ENCODE data around the gene COX7B2. TPM values are rescaled to one million over a fixed set of nuclear protein-coding genes. Genes with fewer than 3 reads are reported as not detected.

COX7B2 gene
- total and polyA plus RNA-seq, 2 of the 4 experiments (the other 2 are of a cell fraction) = not detected

DNA sequence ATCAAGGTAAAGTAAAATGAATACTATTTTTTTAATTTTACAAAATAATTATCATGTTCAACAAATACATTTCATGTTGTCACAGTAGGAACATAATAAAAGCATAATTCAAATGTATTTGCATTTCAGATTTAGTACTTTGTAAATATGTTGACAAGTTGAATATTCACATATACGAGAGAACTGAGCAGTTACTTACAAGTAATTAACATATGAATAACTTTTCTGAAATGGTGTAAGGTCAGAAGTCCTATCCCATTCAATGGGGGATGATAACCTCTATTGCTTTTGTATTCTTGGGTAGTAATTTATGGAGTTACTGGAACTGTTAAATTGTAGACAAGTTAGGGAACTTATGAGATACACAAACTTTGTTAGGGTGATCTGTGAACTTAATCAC lies 191.1 kb downstream of the COX7B2 start:
- intact Hi-C loops (cut with micrococcal nuclease) = no loop called here
- no peaks in the 10 kb centered on the region for H3K4me1 ChIP-seq (ENCODE audit: control insufficient read depth, insufficient read depth, low read length)
- H4K5ac ChIP-seq (ENCODE audit: low read depth, low read length) = no peak overlapping the region
- DNase-seq (no peak), ATAC-seq (ENCODE audit: low read depth) (no peak)
- in situ Hi-C loops (cut with MboI; ENCODE audit: low sequenced_read_pairs) = no loop called here
- H2BK15ac ChIP-seq (ENCODE audit: low read depth, low read length) = no peak overlapping the region
- H3K4me3 ChIP-seq (ENCODE audit: insufficient read depth, low read depth, low read length) = no peak overlapping the region
- H2BK20ac ChIP-seq (ENCODE audit: low read depth, low read length) = no peak overlapping the region
- H2AK9ac ChIP-seq (replicated peaks; ENCODE audit: low read depth, low read length, poor library complexity) = no peak overlapping the region
- H3K9me1 ChIP-seq (ENCODE audit: insufficient read depth, low read length) = no peaks in the 10 kb centered on the region
- no peak overlapping the region for H4K91ac ChIP-seq (ENCODE audit: insufficient read depth, low read depth, low read length)
- H2AFZ ChIP-seq (replicated peaks; ENCODE audit: low read length, poor library complexity) = no peak overlapping the region
- no peaks in the 10 kb centered on the region for H3K79me1 ChIP-seq (ENCODE audit: low read depth in 1 of 2, low read length in 2 of 2)
- no peak overlapping the region for H3K4ac ChIP-seq (ENCODE audit: low read depth, low read length)
- no peak overlapping the region for H3K9ac ChIP-seq (ENCODE audit: low read depth, low read length)
- H4K20me1 ChIP-seq (ENCODE audit: insufficient read depth, low read length) = no peaks in the 10 kb centered on the region
- ChIA-PET POLR2A (ENCODE audit: unreplicated experiment) (no interaction called here), CTCF (interaction anchor here (0.6 kb wide), 1 partner anchor 682 kb away, joined by 3 read pairs; no protein-coding TSS in a partner anchor)
- no TSS peak for BruUV-seq (replicated peaks)
- H3K14ac ChIP-seq (replicated peaks; ENCODE audit: low read depth, low read length) = no peak overlapping the region
- H2BK120ac ChIP-seq (ENCODE audit: low read depth, low read length) = no peak overlapping the region
- WGBS, 2 experiments (ENCODE audit: extremely low coverage in 2 of 2, insufficient read length in 1 of 2) = no CpG with 5 or more reads among the region's 1 CpG
- no peaks in the 10 kb centered on the region for H3K27me3 ChIP-seq (ENCODE audit: control insufficient read depth, insufficient read depth, low read length)
- TF ChIP-seq MAFK (IDR thresholded peaks at IDR 0.05; ENCODE audit: low read depth, low read length) (no peak), NFE2L2 (IDR thresholded peaks at IDR 0.05; ENCODE audit: low read depth, low read length) (no peak), CEBPB (IDR thresholded peaks at IDR 0.05; ENCODE audit: low read depth, low read length) (no peak), POLR2A (IDR thresholded peaks at IDR 0.05; ENCODE audit: low read depth, low read length) (no peak), RFX5 (IDR thresholded peaks at IDR 0.05; ENCODE audit: low read depth, low read length) (no peak), RAD21 (IDR thresholded peaks at IDR 0.05; ENCODE audit: low read length) (no peak), MAZ (IDR thresholded peaks at IDR 0.05; ENCODE audit: borderline replicate concordance, low read depth, low read length) (no peak), FOS (IDR thresholded peaks at IDR 0.05; ENCODE audit: low read depth, low read length) (no peak)
- TF ChIP-seq, protein P1, sequence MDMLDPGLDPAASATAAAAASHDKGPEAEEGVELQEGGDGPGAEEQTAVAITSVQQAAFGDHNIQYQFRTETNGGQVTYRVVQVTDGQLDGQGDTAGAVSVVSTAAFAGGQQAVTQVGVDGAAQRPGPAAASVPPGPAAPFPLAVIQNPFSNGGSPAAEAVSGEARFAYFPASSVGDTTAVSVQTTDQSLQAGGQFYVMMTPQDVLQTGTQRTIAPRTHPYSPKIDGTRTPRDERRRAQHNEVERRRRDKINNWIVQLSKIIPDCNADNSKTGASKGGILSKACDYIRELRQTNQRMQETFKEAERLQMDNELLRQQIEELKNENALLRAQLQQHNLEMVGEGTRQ (IDR thresholded peaks at IDR 0.05; ENCODE audit: low read depth, low read length) = no peak
- TF ChIP-seq, protein P2, sequence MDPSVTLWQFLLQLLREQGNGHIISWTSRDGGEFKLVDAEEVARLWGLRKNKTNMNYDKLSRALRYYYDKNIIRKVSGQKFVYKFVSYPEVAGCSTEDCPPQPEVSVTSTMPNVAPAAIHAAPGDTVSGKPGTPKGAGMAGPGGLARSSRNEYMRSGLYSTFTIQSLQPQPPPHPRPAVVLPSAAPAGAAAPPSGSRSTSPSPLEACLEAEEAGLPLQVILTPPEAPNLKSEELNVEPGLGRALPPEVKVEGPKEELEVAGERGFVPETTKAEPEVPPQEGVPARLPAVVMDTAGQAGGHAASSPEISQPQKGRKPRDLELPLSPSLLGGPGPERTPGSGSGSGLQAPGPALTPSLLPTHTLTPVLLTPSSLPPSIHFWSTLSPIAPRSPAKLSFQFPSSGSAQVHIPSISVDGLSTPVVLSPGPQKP (IDR thresholded peaks at IDR 0.05; ENCODE audit: borderline replicate concordance, low read depth, low read length) = no peak
- H4K8ac ChIP-seq (ENCODE audit: low read depth in 2 of 2, low read length in 2 of 2) = no peak overlapping the region
- no peak overlapping the region for H3K56ac ChIP-seq (ENCODE audit: extremely low read depth, insufficient read depth, low read length)
- H3K9me3 ChIP-seq (ENCODE audit: control insufficient read depth, insufficient read depth, low read length) = no peaks in the 10 kb centered on the region
- no peaks in the 10 kb centered on the region for H3K36me3 ChIP-seq (ENCODE audit: control insufficient read depth, insufficient read depth, low read length)
- dilution Hi-C loops (cut with HindIII; ENCODE audit: low sequenced_read_pairs, unreplicated experiment) = no loop called here
- H2AK5ac ChIP-seq (ENCODE audit: low read depth, low read length) = no peak overlapping the region
- no peak overlapping the region for H3K18ac ChIP-seq (ENCODE audit: low read depth, low read length)
- no peak overlapping the region for H3K4me2 ChIP-seq (ENCODE audit: low read depth, low read length)
- no peak overlapping the region for H3K23ac ChIP-seq (ENCODE audit: low read depth, low read length)
- H3K27ac ChIP-seq (ENCODE audit: insufficient read depth, low read length) = no peak overlapping the region
- H2BK5ac ChIP-seq (ENCODE audit: low read depth, low read length, poor library complexity, severe bottlenecking) = no peak overlapping the region

Measured in IMR-90 (cell line).